Ascending aorta (tissue), 2 donors: ENCODE results near the gene LYRM1. TPM values are rescaled to one million over a fixed set of nuclear protein-coding genes. Genes with fewer than 3 reads are reported as not detected.

ENCODE experiments used
- DNase-seq, 2 donors: peaks; one replicate each; pipeline ENCODE4 v3.0.0-alpha.2; 2019; ENCODE audit warnings: low spot score in 2 of 2
- H3K27ac ChIP-seq, 2 donors: fragments of 200-600 bp; sonication (generic); one replicate each; pipeline ENCODE4 v1.5.1; 2016 to 2017; ENCODE audit warnings: mild to moderate bottlenecking in 1 of 2
- H3K27me3 ChIP-seq: fragments of 200-600 bp; sonication (generic); one replicate; pipeline ENCODE4 v1.5.1; 2017
- H3K36me3 ChIP-seq, 2 donors: fragments of 200-600 bp; sonication (generic); one replicate each; pipeline ENCODE4 v1.5.1; 2016
- H3K4me1 ChIP-seq, 2 donors: fragments of 200-600 bp; sonication (generic); one replicate each; pipeline ENCODE4 v1.5.1; 2016 to 2017; ENCODE audit warnings: mild to moderate bottlenecking in 1 of 2
- H3K4me3 ChIP-seq, 2 donors: fragments of 200-600 bp; sonication (generic); one replicate each; pipeline ENCODE4 v1.5.1; 2016 to 2017; ENCODE audit warnings: mild to moderate bottlenecking in 1 of 2
- H3K9me3 ChIP-seq, 2 donors: fragments of 200-600 bp; sonication (generic); one replicate each; pipeline ENCODE4 v1.5.1; 2016
- CTCF ChIP-seq, 3 experiments: fragments of 200-600 bp in 2 of 3; fragments of 450-650 bp in 1 of 3; sonication (generic) in 2 of 3; IDR thresholded peaks; one replicate each; pipeline ENCODE4 v1.5.1; 2016 to 2019; ENCODE audit warnings: antibody characterized with exemption in 3 of 3, mild to moderate bottlenecking in 1 of 3, moderate library complexity in 1 of 3
- intact Hi-C: fragments of 100-400 bp; cut with DNase I; formaldehyde crosslinking; loops from one replicate; pipeline ENCODE4 v1.15.1; 2023
- total RNA-seq: library from RNA; depleted of rRNA; stranded (reverse); fragments of >200 nt; gene quantifications from one replicate; pipeline ENCODE4 v1.1.0, GENCODE V29; 2016

LYRM1 gene
- total RNA-seq, 1 donor from 2014 or later = 3.9 TPM

- Histone ChIP-seq H3K27me3 (no peaks in the 10 kb centered on the region), H3K36me3 (peaks cover 0 to 3% of the 10 kb centered on the region in 2 donors), H3K4me3 (no peak overlapping the region), H3K27ac (peak overlapping the region; percentile 52 to 82), H3K9me3 (no peaks in the 10 kb centered on the region), H3K4me1 (peaks cover 6 to 14% of the 10 kb centered on the region in 2 donors)
- intact Hi-C loops = no loop called here
- DNase-seq = no peak
- no peak for TF ChIP-seq CTCF (IDR thresholded peaks at IDR 0.05)
Measured at GRCh38 chr16:20930365-20930690, 29.8 kb downstream of the LYRM1 start.

GRCh38 chr16:20931066-20931600, 30.6 kb downstream of the LYRM1 start:
- intact Hi-C loops = no loop called here
- no peaks in the 10 kb centered on the region for H3K9me3 ChIP-seq
- H3K4me1 ChIP-seq = peaks cover 6 to 14% of the 10 kb centered on the region in 2 donors
- TF ChIP-seq CTCF (IDR thresholded peaks at IDR 0.05) = no peak
- no peak overlapping the region for H3K4me3 ChIP-seq
- H3K36me3 ChIP-seq = no peaks in the 10 kb centered on the region
- DNase-seq = no peak
- no peaks in the 10 kb centered on the region for H3K27me3 ChIP-seq
- H3K27ac ChIP-seq = peak overlapping the region; percentile 52 to 82

GRCh38 chr16:20933589-20933988, 33.0 kb downstream of the LYRM1 start:
- TF ChIP-seq CTCF (IDR thresholded peaks at IDR 0.05) = no peak
- no peaks in the 10 kb centered on the region for H3K36me3 ChIP-seq
- H3K4me1 ChIP-seq = peaks cover 6 to 14% of the 10 kb centered on the region in 2 donors
- H3K27me3 ChIP-seq = no peaks in the 10 kb centered on the region
- no peak overlapping the region for H3K4me3 ChIP-seq
- DNase-seq = no peak
- intact Hi-C loops = no loop called here
- no peaks in the 10 kb centered on the region for H3K9me3 ChIP-seq
- no peak overlapping the region for H3K27ac ChIP-seq

- Histone ChIP-seq H3K9me3 (no peaks in the 10 kb centered on the region), H3K27ac (no peak overlapping the region), H3K4me1 (no peaks in the 10 kb centered on the region), H3K36me3 (no peaks in the 10 kb centered on the region), H3K27me3 (no peaks in the 10 kb centered on the region), H3K4me3 (no peak overlapping the region)
- no peak for TF ChIP-seq CTCF (IDR thresholded peaks at IDR 0.05)
- intact Hi-C loops = no loop called here
- DNase-seq = no peak
Measured at GRCh38 chr16:20937736-20938135, 37.2 kb downstream of the LYRM1 start.

GRCh38 chr16:20938426-20938825, 37.9 kb downstream of the LYRM1 start:
- Histone ChIP-seq H3K27ac (no peak overlapping the region), H3K4me1 (no peaks in the 10 kb centered on the region), H3K4me3 (no peak overlapping the region), H3K27me3 (no peaks in the 10 kb centered on the region), H3K9me3 (no peaks in the 10 kb centered on the region), H3K36me3 (no peaks in the 10 kb centered on the region)
- DNase-seq = no peak
- intact Hi-C loops = no loop called here
- no peak for TF ChIP-seq CTCF (IDR thresholded peaks at IDR 0.05)

GRCh38 chr16:20939611-20940010, 39.0 kb downstream of the LYRM1 start:
- no peak for TF ChIP-seq CTCF (IDR thresholded peaks at IDR 0.05)
- no peaks in the 10 kb centered on the region for H3K9me3 ChIP-seq
- no peak for DNase-seq
- H3K4me3 ChIP-seq = no peak overlapping the region
- no peaks in the 10 kb centered on the region for H3K36me3 ChIP-seq
- intact Hi-C loops = no loop called here
- H3K27ac ChIP-seq = no peak overlapping the region
- no peaks in the 10 kb centered on the region for H3K4me1 ChIP-seq
- no peaks in the 10 kb centered on the region for H3K27me3 ChIP-seq
